ENCODE results near the gene CCDC87. TPM values are rescaled to one million over a fixed set of nuclear protein-coding genes. Genes with fewer than 3 reads are reported as not detected.

CCDC87 gene
- total RNA-seq, 1 donor from 2014 or later = 0.54 TPM

DNA sequence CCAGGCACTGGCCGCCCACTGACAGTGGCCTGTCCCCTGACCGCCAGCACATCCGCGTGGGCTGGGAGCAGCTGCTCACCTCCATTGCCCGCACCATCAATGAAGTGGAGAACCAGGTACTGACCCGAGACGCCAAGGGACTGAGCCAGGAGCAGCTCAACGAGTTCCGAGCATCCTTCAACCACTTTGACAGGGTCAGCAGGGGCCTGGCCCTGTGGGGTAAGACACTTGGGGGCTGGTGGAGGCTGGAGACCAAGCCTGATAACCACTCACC lies 31.0 kb downstream of the CCDC87 start:
- DNase-seq (ENCODE audit: low spot score) = no peak
- no peak for TF ChIP-seq CTCF (IDR thresholded peaks at IDR 0.05; ENCODE audit: unreplicated experiment)
- H3K27me3 Mint-ChIP-seq (ENCODE audit: unreplicated experiment) = peaks cover 7% of the 10 kb centered on the region
- no peaks in the 10 kb centered on the region for H3K9me3 Mint-ChIP-seq (ENCODE audit: unreplicated experiment)
- H3K27ac Mint-ChIP-seq (ENCODE audit: unreplicated experiment) = no peak overlapping the region
- no peak overlapping the region for H3K4me3 Mint-ChIP-seq (ENCODE audit: unreplicated experiment)
- no peaks in the 10 kb centered on the region for H3K36me3 Mint-ChIP-seq (ENCODE audit: low read depth, unreplicated experiment)
- H3K4me1 Mint-ChIP-seq (ENCODE audit: unreplicated experiment) = no peaks in the 10 kb centered on the region

DNA sequence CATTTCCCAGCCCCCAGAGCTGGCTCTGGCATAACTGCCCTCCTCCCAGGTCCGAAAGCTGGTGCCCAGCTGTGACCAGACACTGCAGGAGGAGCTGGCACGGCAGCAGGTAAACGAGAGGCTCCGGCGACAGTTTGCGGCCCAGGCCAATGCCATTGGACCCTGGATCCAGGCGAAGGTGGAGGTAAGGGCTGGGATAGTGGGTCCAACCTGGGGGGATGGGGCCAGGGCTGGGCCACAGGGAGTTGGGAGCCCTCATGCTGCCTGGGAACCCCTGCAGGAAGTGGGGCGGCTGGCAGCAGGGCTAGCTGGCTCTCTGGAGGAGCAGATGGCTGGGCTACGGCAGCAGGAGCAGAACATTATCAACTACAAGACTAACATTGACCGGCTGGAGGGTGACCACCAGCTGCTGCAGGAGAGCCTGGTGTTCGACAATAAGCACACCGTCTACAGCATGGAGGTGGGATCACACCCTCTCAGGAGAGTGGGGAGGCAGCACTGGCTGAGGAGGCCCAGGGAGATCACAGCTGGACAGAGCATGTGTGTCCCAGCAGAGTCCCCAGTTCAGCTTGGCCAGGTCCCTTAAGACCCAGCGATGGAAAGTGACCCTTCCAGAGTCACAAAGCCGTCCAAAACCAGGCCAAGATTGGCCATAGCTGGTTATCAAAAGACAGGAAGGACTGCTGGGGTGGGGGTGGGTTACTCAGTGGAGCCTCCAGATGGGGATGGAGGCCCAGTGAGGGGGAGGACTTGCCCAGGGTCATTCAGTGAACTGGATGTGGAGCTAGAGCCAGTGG lies 31.5 kb downstream of the CCDC87 start:
- Mint-ChIP-seq H3K27me3 (ENCODE audit: unreplicated experiment) (peaks cover 7% of the 10 kb centered on the region), H3K27ac (ENCODE audit: unreplicated experiment) (no peak overlapping the region), H3K4me3 (ENCODE audit: unreplicated experiment) (no peak overlapping the region), H3K9me3 (ENCODE audit: unreplicated experiment) (no peaks in the 10 kb centered on the region), H3K4me1 (ENCODE audit: unreplicated experiment) (no peaks in the 10 kb centered on the region), H3K36me3 (ENCODE audit: low read depth, unreplicated experiment) (no peaks in the 10 kb centered on the region)
- no peak for DNase-seq (ENCODE audit: low spot score)
- no peak for TF ChIP-seq CTCF (IDR thresholded peaks at IDR 0.05; ENCODE audit: unreplicated experiment)

DNA sequence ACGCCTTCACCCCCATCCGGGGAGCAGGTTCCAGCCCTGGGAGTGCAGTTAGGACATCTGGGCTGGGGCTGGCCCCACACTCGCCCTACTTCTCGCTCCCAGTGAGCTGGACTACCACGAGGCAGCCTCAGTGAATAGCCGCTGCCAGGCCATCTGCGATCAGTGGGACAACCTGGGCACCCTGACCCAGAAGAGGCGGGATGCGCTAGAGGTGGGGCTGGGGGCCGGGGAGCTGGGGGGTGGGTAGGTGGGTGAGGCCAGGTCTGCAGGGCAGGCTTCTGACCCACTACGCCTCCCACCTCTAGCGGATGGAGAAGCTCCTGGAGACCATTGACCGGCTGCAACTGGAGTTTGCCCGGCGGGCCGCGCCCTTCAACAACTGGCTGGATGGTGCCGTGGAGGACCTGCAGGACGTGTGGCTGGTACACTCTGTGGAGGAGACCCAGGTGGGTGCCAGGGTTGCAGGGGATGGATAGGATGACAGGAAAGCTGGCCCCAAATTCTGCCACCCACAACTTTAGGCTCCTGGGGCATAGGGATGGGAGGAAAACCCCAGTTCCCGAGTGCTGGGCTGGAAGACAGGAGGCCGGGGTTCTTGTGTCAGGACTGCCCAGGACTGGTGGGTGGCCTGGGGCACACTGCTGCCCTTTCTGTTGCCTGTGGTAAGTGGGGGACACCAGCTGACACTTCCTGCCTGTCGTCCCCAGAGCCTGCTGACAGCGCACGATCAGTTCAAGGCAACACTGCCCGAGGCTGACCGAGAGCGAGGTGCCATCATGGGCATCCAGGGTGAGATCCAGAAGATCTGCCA lies 32.8 kb downstream of the CCDC87 start:
- Mint-ChIP-seq H3K4me1 (ENCODE audit: unreplicated experiment) (no peaks in the 10 kb centered on the region), H3K27me3 (ENCODE audit: unreplicated experiment) (peaks cover 7% of the 10 kb centered on the region), H3K4me3 (ENCODE audit: unreplicated experiment) (no peak overlapping the region), H3K27ac (ENCODE audit: unreplicated experiment) (no peak overlapping the region), H3K36me3 (ENCODE audit: low read depth, unreplicated experiment) (no peaks in the 10 kb centered on the region), H3K9me3 (ENCODE audit: unreplicated experiment) (no peaks in the 10 kb centered on the region)
- no peak for TF ChIP-seq CTCF (IDR thresholded peaks at IDR 0.05; ENCODE audit: unreplicated experiment)
- no peak for DNase-seq (ENCODE audit: low spot score)

DNA sequence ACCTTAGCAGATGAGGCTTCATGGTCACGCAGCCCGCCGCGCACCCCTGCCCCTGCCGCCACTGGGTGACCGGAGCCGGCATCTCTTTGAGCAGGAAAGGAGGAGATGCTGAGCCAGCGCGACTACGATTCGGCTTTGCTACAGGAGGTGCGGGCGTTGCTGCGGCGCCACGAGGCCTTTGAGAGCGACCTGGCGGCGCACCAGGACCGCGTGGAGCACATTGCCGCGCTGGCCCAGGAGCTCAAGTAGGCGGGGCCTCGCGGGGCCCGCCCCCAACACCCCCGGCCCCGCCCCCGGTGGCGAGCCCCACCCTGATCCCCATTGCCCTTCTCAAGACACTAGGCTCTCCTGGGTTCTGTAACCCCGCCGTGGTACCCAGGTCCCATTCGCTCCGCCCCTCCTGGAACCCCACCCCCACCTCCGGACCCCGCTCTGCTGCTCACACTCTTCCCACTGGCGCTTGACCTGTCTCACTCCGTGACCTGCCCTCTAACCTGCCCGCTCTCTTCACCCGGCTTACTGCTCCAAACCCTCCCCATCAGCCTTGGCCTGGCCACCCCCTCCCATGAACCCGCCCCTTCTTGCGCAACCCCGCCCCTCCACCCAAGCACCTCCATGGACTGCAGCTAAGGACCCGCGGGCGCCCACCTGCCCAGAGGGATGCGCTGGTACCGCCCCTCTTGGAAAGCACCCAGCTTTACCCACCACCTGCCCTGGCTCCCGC lies 33.6 kb downstream of the CCDC87 start:
- Mint-ChIP-seq H3K4me3 (ENCODE audit: unreplicated experiment) (no peak overlapping the region), H3K36me3 (ENCODE audit: low read depth, unreplicated experiment) (no peaks in the 10 kb centered on the region), H3K27me3 (ENCODE audit: unreplicated experiment) (peaks cover 9% of the 10 kb centered on the region), H3K4me1 (ENCODE audit: unreplicated experiment) (no peaks in the 10 kb centered on the region), H3K9me3 (ENCODE audit: unreplicated experiment) (no peaks in the 10 kb centered on the region), H3K27ac (ENCODE audit: unreplicated experiment) (no peak overlapping the region)
- TF ChIP-seq CTCF (IDR thresholded peaks at IDR 0.05; ENCODE audit: unreplicated experiment) = no peak
- DNase-seq (ENCODE audit: low spot score) = no peak

Data from endothelial cell (in vitro differentiated cells).